Neuronal stem cell (in vitro differentiated cells): ENCODE data around the gene POU2F2.
A peak's percentile ranks its signal among the peaks of the same experiment; 100 is the strongest.
"Not testable (repeated sequence)": the region's sequence is repeated elsewhere in the genome, so short reads cannot be mapped to it uniquely, and the experiment has no call there.

ENCODE experiments used
- DNase-seq: peaks from one replicate; pipeline ENCODE4 v3.0.0-alpha.2; 2013; ENCODE audit warnings: low spot score
- H2AFZ ChIP-seq: one replicate; pipeline ENCODE4 v1.6.1; 2013; ENCODE audit warnings: mild to moderate bottlenecking, low read length, inconsistent platforms
- H2AK5ac ChIP-seq: 2 replicates; pipeline ENCODE4 v1.6.1; 2013; ENCODE audit warnings: low read depth, mild to moderate bottlenecking, inconsistent platforms, low read length, moderate library complexity, mixed read lengths
- H2BK120ac ChIP-seq: 2 replicates; pipeline ENCODE4 v1.6.1; 2013; ENCODE audit warnings: low read depth, mild to moderate bottlenecking, inconsistent platforms, low read length, moderate library complexity, mixed read lengths
- H2BK12ac ChIP-seq: one replicate; pipeline ENCODE4 v1.6.1; 2013; ENCODE audit warnings: low read length, inconsistent platforms
- H2BK15ac ChIP-seq: 2 replicates; pipeline ENCODE4 v1.6.1; 2013; ENCODE audit warnings: mild to moderate bottlenecking, low read length, inconsistent platforms, mixed read lengths
- H2BK5ac ChIP-seq: one replicate; pipeline ENCODE4 v1.6.1; 2013; ENCODE audit warnings: inconsistent platforms, mild to moderate bottlenecking, low read length, moderate library complexity
- H3K14ac ChIP-seq: one replicate; pipeline ENCODE4 v1.6.1; 2013; ENCODE audit warnings: low read length, inconsistent platforms
- H3K18ac ChIP-seq: 2 replicates; pipeline ENCODE4 v1.6.1; 2013; ENCODE audit warnings: low read length, inconsistent platforms
- H3K23ac ChIP-seq: 2 replicates; pipeline ENCODE4 v1.6.1; 2013; ENCODE audit warnings: low read depth, mild to moderate bottlenecking, mixed read lengths, low read length, inconsistent platforms; ENCODE audit not compliant: poor library complexity
- H3K27ac ChIP-seq: replicated peaks from 3 replicates; pipeline ENCODE4 v1.5.1; 2013; ENCODE audit warnings: low read length, inconsistent platforms
- H3K27me3 ChIP-seq, 3 experiments: 2 replicates each; pipeline ENCODE4 v1.6.1; 2013; ENCODE audit warnings: low read length in 3 of 3, mild to moderate bottlenecking in 2 of 3, inconsistent platforms in 1 of 3, low read depth in 1 of 3, mixed read lengths in 1 of 3, moderate library complexity in 1 of 3; ENCODE audit not compliant: control insufficient read depth in 3 of 3, insufficient read depth in 3 of 3
- H3K36me3 ChIP-seq, 2 donors: replicated peaks in 1 of 2; 2 replicates each; pipeline ENCODE4 v1.6.1; 2013; ENCODE audit warnings: low read length in 2 of 2; ENCODE audit not compliant: control insufficient read depth in 2 of 2, insufficient read depth in 2 of 2
- H3K4ac ChIP-seq: 2 replicates; pipeline ENCODE4 v1.6.1; 2013; ENCODE audit warnings: inconsistent platforms, mild to moderate bottlenecking, low read length, moderate library complexity
- H3K4me1 ChIP-seq, 2 donors: 1 replicate in 1 of 2; 2 replicates in 1 of 2; pipeline ENCODE4 v1.6.1; 2013; ENCODE audit warnings: low read length in 2 of 2, low read depth in 1 of 2; ENCODE audit not compliant: control insufficient read depth in 2 of 2, insufficient read depth in 1 of 2
- H3K4me2 ChIP-seq: one replicate; pipeline ENCODE4 v1.6.1; 2013; ENCODE audit warnings: mild to moderate bottlenecking, low read length, inconsistent platforms; ENCODE audit not compliant: insufficient read depth, poor library complexity, severe bottlenecking
- H3K4me3 ChIP-seq, 2 donors: 2 replicates each; pipeline ENCODE4 v1.5.1; 2013; ENCODE audit warnings: low read length in 2 of 2, mild to moderate bottlenecking in 2 of 2, inconsistent platforms in 1 of 2, moderate library complexity in 1 of 2
- H3K79me1 ChIP-seq: one replicate; pipeline ENCODE4 v1.6.1; 2013; ENCODE audit warnings: low read depth, mild to moderate bottlenecking, inconsistent platforms, low read length, moderate library complexity
- H3K9ac ChIP-seq: one replicate; pipeline ENCODE4 v1.6.1; 2013; ENCODE audit warnings: mild to moderate bottlenecking, low read depth, low read length, inconsistent platforms; ENCODE audit not compliant: poor library complexity
- H3K9me3 ChIP-seq, 2 donors: replicated peaks in 1 of 2; 2 replicates each; pipeline versions ENCODE3 to v1.6.1; 2013; ENCODE audit warnings: low read length in 2 of 2, mild to moderate bottlenecking in 2 of 2, inconsistent platforms in 1 of 2, low read depth in 1 of 2, mixed read lengths in 1 of 2, moderate library complexity in 1 of 2; ENCODE audit not compliant: control insufficient read depth in 2 of 2, insufficient read depth in 1 of 2
- H4K8ac ChIP-seq: one replicate; pipeline ENCODE4 v1.6.1; 2013; ENCODE audit warnings: low read depth, mild to moderate bottlenecking, inconsistent platforms, low read length, moderate library complexity
- H4K91ac ChIP-seq: one replicate; pipeline ENCODE4 v1.6.1; 2013; ENCODE audit warnings: low read length, low read depth, mild to moderate bottlenecking, inconsistent platforms; ENCODE audit not compliant: poor library complexity
- WGBS, 2 donors: extraction: QIAGEN DNeasy Blood & Tissue Kit; methylation state at CpG; one replicate each; pipeline ENCODE4 v1.1.7; 2013; ENCODE audit warnings: missing lambda C conversion rate in 2 of 2, mixed read lengths in 1 of 2; ENCODE audit not compliant: insufficient read length in 2 of 2, insufficient replicate concordance in 1 of 2; ENCODE audit errors: extremely low coverage in 2 of 2; 5-methylcytosine and 5-hydroxymethylcytosine counted together

Gene POU2F2

DNA sequence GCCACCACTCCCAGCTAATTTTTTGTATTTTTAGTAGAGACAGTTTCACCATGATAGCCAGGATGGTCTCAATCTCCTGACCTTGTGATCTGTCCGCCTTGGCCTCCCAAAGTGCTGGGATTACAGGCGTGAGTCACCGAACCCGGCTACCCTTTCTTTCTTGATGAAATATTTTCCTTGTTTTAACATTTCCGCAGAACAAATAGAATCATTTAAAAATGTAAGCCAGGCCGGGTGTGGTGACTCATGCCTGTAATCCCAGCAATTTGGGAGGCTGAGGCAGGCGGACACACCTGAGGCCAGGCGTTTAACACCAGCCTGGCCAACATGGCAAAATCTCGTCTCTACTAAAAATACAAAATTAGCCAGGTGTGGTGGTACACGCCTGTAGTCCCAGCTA, 32.0 kb downstream of the POU2F2 start:
- not testable (repeated sequence) for H3K27ac ChIP-seq, H2AK5ac ChIP-seq, H3K18ac ChIP-seq, DNase-seq, H3K9ac ChIP-seq, H3K14ac ChIP-seq, H3K23ac ChIP-seq, H4K8ac ChIP-seq, H2BK5ac ChIP-seq, H4K91ac ChIP-seq, H3K4me1 ChIP-seq, H3K9me3 ChIP-seq, H3K79me1 ChIP-seq, H3K4me3 ChIP-seq, H2BK12ac ChIP-seq, H3K36me3 ChIP-seq, H2BK120ac ChIP-seq, H3K4ac ChIP-seq, H2BK15ac ChIP-seq, H3K4me2 ChIP-seq, H2AFZ ChIP-seq
- whole genome bisulfite sequencing, 2 donors, result no CpG with 5 or more reads among the region's 10 CpGs
- peaks cover 2 to 14% (median 4%) of the 10 kb centered on the region in 3 experiments for H3K27me3 ChIP-seq

DNA sequence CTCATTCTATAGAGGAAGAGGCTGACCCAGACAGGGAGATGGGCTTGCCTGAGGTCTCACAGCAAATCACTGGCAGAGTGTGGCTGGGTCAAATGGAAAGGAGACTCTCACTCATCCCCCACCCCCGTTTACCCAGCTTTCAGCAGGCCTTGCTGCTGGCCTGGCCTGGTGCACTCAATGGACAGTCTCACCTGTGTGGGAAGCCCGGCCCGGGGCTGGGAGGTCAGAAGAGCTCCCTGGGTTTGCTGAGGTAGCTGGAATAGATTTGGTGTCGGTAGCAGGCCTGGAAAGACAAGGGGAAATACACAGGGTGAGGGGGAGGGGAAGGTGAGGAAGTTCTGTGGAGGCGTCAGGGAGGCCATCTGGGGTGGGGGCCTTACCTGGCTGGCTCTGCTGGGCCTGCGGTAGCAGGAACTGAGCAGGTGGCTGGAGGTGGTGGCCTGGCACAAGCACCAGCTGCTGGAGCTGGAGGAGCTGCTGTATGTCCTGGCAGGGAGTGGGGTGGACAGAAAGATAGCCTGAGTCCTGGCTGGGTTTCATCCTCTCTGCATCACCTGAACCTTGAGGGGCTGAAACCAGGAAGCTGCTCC, 32.8 kb downstream of the POU2F2 start:
- Histone ChIP-seq H3K27ac (no peak overlapping the region), H3K9me3 (no peaks in the 10 kb centered on the region), H3K23ac (no peak overlapping the region), H3K79me1 (no peaks in the 10 kb centered on the region), H3K4me2 (no peak overlapping the region), H2AK5ac (peak overlapping the region; percentile 42), H3K18ac (no peak overlapping the region), H2BK5ac (no peak overlapping the region), H2BK120ac (no peak overlapping the region), H3K4me1 (peaks cover under 1 to 8% of the 10 kb centered on the region in 2 donors), H3K27me3 (peaks cover 2 to 12% (median 4%) of the 10 kb centered on the region in 3 experiments), H3K4ac (no peak overlapping the region), H3K14ac (no peak overlapping the region), H4K8ac (no peak overlapping the region), H4K91ac (no peak overlapping the region), H3K9ac (no peak overlapping the region), H2BK12ac (no peak overlapping the region), H3K4me3 (no peak overlapping the region), H3K36me3 (peaks cover 0 to 1% of the 10 kb centered on the region in 2 donors), H2BK15ac (peak overlapping the region; percentile 18), H2AFZ (no peak overlapping the region)
- DNase-seq, result no peak
- WGBS, 2 donors, result no CpG with 5 or more reads among the region's 6 CpGs

DNA sequence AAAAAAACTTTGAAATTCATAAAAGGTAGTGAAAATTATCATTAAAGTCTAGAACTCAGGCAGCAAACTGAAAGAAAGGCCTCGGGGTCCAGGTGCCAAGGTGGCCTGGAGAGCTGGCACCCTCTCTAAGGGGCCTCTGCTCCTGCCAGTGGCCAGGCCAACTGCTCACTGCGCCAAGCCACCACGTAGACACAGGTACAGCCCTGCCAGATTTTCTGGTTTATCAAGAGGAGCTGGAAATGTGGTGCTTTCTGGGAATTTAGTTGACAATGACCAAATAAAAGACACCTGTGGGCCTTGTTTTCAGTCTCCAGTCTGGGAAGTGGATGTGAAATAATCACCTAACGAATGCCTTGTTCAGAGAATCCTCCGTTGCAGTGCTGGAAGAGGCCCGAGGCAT, 33.5 kb downstream of the POU2F2 start:
- no CpG with 5 or more reads among the region's 6 CpGs for WGBS, 2 donors

DNA sequence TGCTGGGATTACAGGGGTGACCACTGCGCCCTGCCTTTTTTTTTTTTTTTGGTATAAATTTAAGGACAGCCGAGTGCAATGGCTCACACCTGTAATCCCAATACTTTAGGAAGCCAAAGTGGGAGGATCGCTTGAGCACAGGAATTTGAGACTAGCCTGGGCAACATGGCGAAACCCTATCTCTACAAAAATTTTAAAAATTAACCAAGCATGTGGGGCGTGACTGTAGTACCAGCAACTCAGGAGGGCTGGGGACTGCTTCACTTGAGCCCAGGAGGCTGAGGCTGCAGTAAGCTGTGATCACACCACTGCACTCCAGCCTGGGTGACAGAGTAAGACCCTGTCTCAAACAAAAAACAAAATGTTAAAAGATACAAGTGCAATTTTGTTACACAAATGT, 34.8 kb downstream of the POU2F2 start:
- DNase-seq, result no peak
- Histone ChIP-seq H2BK15ac (no peak overlapping the region), H3K18ac (no peak overlapping the region), H4K8ac (no peak overlapping the region), H3K79me1 (no peaks in the 10 kb centered on the region), H2AK5ac (no peak overlapping the region), H3K14ac (no peak overlapping the region), H2BK12ac (no peak overlapping the region), H4K91ac (no peak overlapping the region), H3K4me2 (no peak overlapping the region), H2BK5ac (no peak overlapping the region), H3K4ac (no peak overlapping the region), H3K4me1 (peaks cover 7 to 8% of the 10 kb centered on the region in 2 donors), H3K9me3 (no peaks in the 10 kb centered on the region), H3K4me3 (no peak overlapping the region), H3K27ac (no peak overlapping the region), H3K23ac (no peak overlapping the region), H2BK120ac (no peak overlapping the region), H3K9ac (no peak overlapping the region), H3K27me3 (peaks cover 2 to 7% (median 4%) of the 10 kb centered on the region in 3 experiments), H2AFZ (no peak overlapping the region), H3K36me3 (peaks cover 0 to 1% of the 10 kb centered on the region in 2 donors)
- no CpG with 5 or more reads among the region's 5 CpGs for WGBS, 2 donors

More for the DNA sequence above, 33.5 kb downstream of the POU2F2 start:
- Histone ChIP-seq H2BK120ac (no peak overlapping the region), H3K27me3 (peaks cover 2 to 7% (median 4%) of the 10 kb centered on the region in 3 experiments), H2AK5ac (no peak overlapping the region), H4K8ac (no peak overlapping the region), H3K4me1 (peaks cover 5 to 8% of the 10 kb centered on the region in 2 donors), H3K18ac (no peak overlapping the region), H2AFZ (no peak overlapping the region), H3K4ac (no peak overlapping the region), H2BK5ac (no peak overlapping the region), H2BK15ac (no peak overlapping the region), H3K36me3 (peaks cover 0 to 1% of the 10 kb centered on the region in 2 donors), H3K14ac (no peak overlapping the region), H3K4me3 (no peak overlapping the region), H3K27ac (no peak overlapping the region), H4K91ac (no peak overlapping the region), H3K9ac (no peak overlapping the region), H3K79me1 (no peaks in the 10 kb centered on the region), H2BK12ac (no peak overlapping the region), H3K9me3 (no peaks in the 10 kb centered on the region), H3K4me2 (no peak overlapping the region), H3K23ac (no peak overlapping the region)
- DNase-seq, result no peak
